Esophagus muscularis mucosa (tissue), 4 donors: Measurements from ENCODE around the gene TUT4. TPM values are rescaled to one million over a fixed set of nuclear protein-coding genes. Genes with fewer than 3 reads are reported as not detected.

ENCODE experiments used
- DNase-seq: peaks from one replicate; pipeline ENCODE4 v3.0.0-alpha.2; 2017; ENCODE audit errors: extremely low spot score
- H3K27ac ChIP-seq, 4 donors: fragments of 200-600 bp; sonication (generic); replicated peaks in 1 of 4; 1 replicate in 3 of 4; 2 replicates in 1 of 4; pipeline ENCODE4 v1.5.1; 2016 to 2019; ENCODE audit warnings: mild to moderate bottlenecking in 1 of 4
- H3K27me3 ChIP-seq, 4 donors: fragments of 200-600 bp; sonication (generic); one replicate each; pipeline versions ENCODE4 v1.5.1 to v1.6.0; 2016 to 2019
- H3K36me3 ChIP-seq, 4 donors: fragments of 200-600 bp; sonication (generic); one replicate each; pipeline ENCODE4 v1.5.1; 2016 to 2019
- H3K4me1 ChIP-seq, 4 donors: fragments of 200-600 bp; sonication (generic); one replicate each; pipeline ENCODE4 v1.5.1; 2016 to 2019
- H3K4me3 ChIP-seq, 4 donors: fragments of 200-600 bp; sonication (generic); 1 replicate in 2 of 4; 2 replicates in 2 of 4; pipeline ENCODE4 v1.5.1; 2016 to 2019; ENCODE audit warnings: mild to moderate bottlenecking in 4 of 4, moderate library complexity in 1 of 4
- H3K9me3 ChIP-seq, 4 donors: fragments of 200-600 bp; sonication (generic); 1 replicate in 3 of 4; 2 replicates in 1 of 4; pipeline ENCODE4 v1.5.1; 2016 to 2019
- CTCF ChIP-seq, 3 experiments: fragments of 200-600 bp in 2 of 3; fragments of 450-650 bp in 1 of 3; sonication (generic) in 2 of 3; IDR thresholded peaks; one replicate each; pipeline ENCODE4 v1.5.1; 2017 to 2019; ENCODE audit warnings: antibody characterized with exemption in 3 of 3, mild to moderate bottlenecking in 2 of 3, moderate library complexity in 1 of 3
- EP300 ChIP-seq: sonication (generic); formaldehyde crosslinking; IDR thresholded peaks from one replicate; pipeline ENCODE4 v1.6.1; 2017; ENCODE audit warnings: antibody characterized with exemption
- POLR2A ChIP-seq: fragments of 450-650 bp; IDR thresholded peaks from one replicate; pipeline ENCODE4 v1.6.1; 2017; ENCODE audit warnings: antibody characterized with exemption, moderate library complexity, mild to moderate bottlenecking, low read depth
- POLR2AphosphoS5 ChIP-seq, 2 donors: sonication (generic); formaldehyde crosslinking; IDR thresholded peaks; one replicate each; pipeline ENCODE4 v1.6.1; 2017; ENCODE audit warnings: antibody characterized with exemption in 2 of 2
- WGBS: methylation state at CpG from one replicate; pipeline ENCODE4 v1.1.5; 2018; 5-methylcytosine and 5-hydroxymethylcytosine counted together
- intact Hi-C: fragments of 100-400 bp; cut with DNase I; formaldehyde crosslinking; loops from one replicate; pipeline ENCODE4 v1.15.1; 2023
- total RNA-seq, 4 donors: library from RNA; depleted of rRNA; stranded (reverse); fragments of >200 nt; gene quantifications; one replicate each; pipeline versions ENCODE4 v1.1.0 to v1.2.1, GENCODE V29; 2016

TUT4 gene
- total RNA-seq, 4 donors from 2014 or later = 32.3 to 58.6 (median 42.7) TPM

- WGBS = 96% methylated on average over 1 of the region's 1 CpG
- intact Hi-C loops = no loop called here
Measured at GRCh38 chr1:52435211-52435610, 117.7 kb downstream of the TUT4 start.

GRCh38 chr1:52432807-52433206 lies 120.1 kb downstream of the TUT4 start:
- Histone ChIP-seq H3K27ac (no peak overlapping the region), H3K4me3 (no peak overlapping the region), H3K9me3 (no peaks in the 10 kb centered on the region), H3K27me3 (no peaks in the 10 kb centered on the region), H3K4me1 (no peaks in the 10 kb centered on the region), H3K36me3 (peaks cover 26 to 97% (median 74%) of the 10 kb centered on the region in 4 donors)
- no peak for DNase-seq
- 95% methylated on average over 8 of the region's 8 CpGs for WGBS
- TF ChIP-seq POLR2AphosphoS5 (IDR thresholded peaks at IDR 0.05) = no peak
- no peak for TF ChIP-seq CTCF (IDR thresholded peaks at IDR 0.05)
- no peak for TF ChIP-seq EP300
- no peak for TF ChIP-seq POLR2A
- intact Hi-C loops = no loop called here

More at GRCh38 chr1:52435211-52435610, 117.7 kb downstream of the TUT4 start:
- no peak for DNase-seq
- Histone ChIP-seq H3K27me3 (no peaks in the 10 kb centered on the region), H3K4me1 (no peaks in the 10 kb centered on the region), H3K4me3 (no peak overlapping the region), H3K36me3 (peaks cover 30 to 98% (median 74%) of the 10 kb centered on the region in 4 donors), H3K27ac (no peak overlapping the region), H3K9me3 (no peaks in the 10 kb centered on the region)
- TF ChIP-seq POLR2AphosphoS5 (IDR thresholded peaks at IDR 0.05) (no peak), POLR2A (no peak), CTCF (IDR thresholded peaks at IDR 0.05) (no peak), EP300 (no peak)

- no peaks in the 10 kb centered on the region for H3K27me3 ChIP-seq
- no peaks in the 10 kb centered on the region for H3K9me3 ChIP-seq
- no peak for DNase-seq
- no peak overlapping the region for H3K27ac ChIP-seq
- peaks cover 25 to 86% (median 57%) of the 10 kb centered on the region in 4 donors for H3K36me3 ChIP-seq
- 85% methylated on average over 1 of the region's 1 CpG for WGBS
- TF ChIP-seq POLR2A (no peak), POLR2AphosphoS5 (IDR thresholded peaks at IDR 0.05) (no peak), EP300 (no peak), CTCF (IDR thresholded peaks at IDR 0.05) (no peak)
- intact Hi-C loops = no loop called here
- peaks cover 0 to 2% (median 0%) of the 10 kb centered on the region in 4 donors for H3K4me1 ChIP-seq
- no peak overlapping the region for H3K4me3 ChIP-seq
Measured at GRCh38 chr1:52427152-52427551, 125.7 kb downstream of the TUT4 start.

GRCh38 chr1:52426371-52426770 lies 126.5 kb downstream of the TUT4 start:
- no peaks in the 10 kb centered on the region for H3K9me3 ChIP-seq
- peaks cover 27 to 86% (median 52%) of the 10 kb centered on the region in 4 donors for H3K36me3 ChIP-seq
- TF ChIP-seq CTCF (IDR thresholded peaks at IDR 0.05) (no peak), POLR2A (no peak), POLR2AphosphoS5 (IDR thresholded peaks at IDR 0.05) (no peak), EP300 (no peak)
- no peak for DNase-seq
- peaks cover 0 to 2% (median 0%) of the 10 kb centered on the region in 4 donors for H3K4me1 ChIP-seq
- intact Hi-C loops = no loop called here
- 87% methylated on average over 3 of the region's 3 CpGs for WGBS
- H3K27ac ChIP-seq = no peak overlapping the region
- no peak overlapping the region for H3K4me3 ChIP-seq
- H3K27me3 ChIP-seq = no peaks in the 10 kb centered on the region

- intact Hi-C loops = no loop called here
- WGBS = 100% methylated on average over 1 of the region's 1 CpG
- no peak overlapping the region for H3K27ac ChIP-seq
- DNase-seq = no peak
- no peaks in the 10 kb centered on the region for H3K27me3 ChIP-seq
- H3K4me1 ChIP-seq = peaks cover 0 to 2% (median 0%) of the 10 kb centered on the region in 4 donors
- H3K36me3 ChIP-seq = peaks cover 22 to 86% (median 49%) of the 10 kb centered on the region in 4 donors
- no peaks in the 10 kb centered on the region for H3K9me3 ChIP-seq
- H3K4me3 ChIP-seq = no peak overlapping the region
- TF ChIP-seq POLR2A = no peak
- no peak for TF ChIP-seq CTCF (IDR thresholded peaks at IDR 0.05)
- no peak for TF ChIP-seq POLR2AphosphoS5 (IDR thresholded peaks at IDR 0.05)
- no peak for TF ChIP-seq EP300
Measured at GRCh38 chr1:52424813-52425212, 128.1 kb downstream of the TUT4 start.
